Articular chondrocyte of knee joint (primary cell): ENCODE measurements around the gene PPP2R3C. TPM values are rescaled to one million over a fixed set of nuclear protein-coding genes. Genes with fewer than 3 reads are reported as not detected.

ENCODE experiments used
- total RNA-seq: library from RNA; depleted of rRNA; stranded (reverse); fragments of >200 nt; gene quantifications from 2 replicates; pipeline ENCODE4 v1.2.3, GENCODE V29; 2012

Gene PPP2R3C
- total RNA-seq: 56.9 and 59.3 TPM in 2 replicates

GRCh38 chr14:35121887-35122695 is at the start of gene PPP2R3C, which contains the start of gene PRORP:
PPP2R3C (minus strand) TSS chr14:35121990; CDS start chr14:35121959, 31 bp downstream.
PRORP (plus strand) TSS chr14:35122552; CDS start chr14:35123246, 694 bp downstream.

GRCh38 chr14:35046048-35046750 is 75.6 kb downstream of the PPP2R3C start, which contains the start of gene FAM177A1:
FAM177A1 (plus strand) TSS chr14:35046272; CDS start chr14:35046464, 192 bp downstream.

Other genes starting within 250 kb of the PPP2R3C start
- gene BAZ1A, start 246.6 kb downstream of the PPP2R3C start, total RNA-seq: 31.2 and 32.1 TPM in 2 replicates
- 89.1 and 94.7 TPM in 2 replicates for gene SRP54, start 139.0 kb downstream of the PPP2R3C start, total RNA-seq
- gene FAM177A1, start 75.7 kb downstream of the PPP2R3C start, total RNA-seq: 41.1 and 41.3 TPM in 2 replicates
- 40.2 and 44.6 TPM in 2 replicates for gene PRORP, start 562 bp upstream of the PPP2R3C start, total RNA-seq
- gene PSMA6, start 170.4 kb upstream of the PPP2R3C start, total RNA-seq: 193 and 194 TPM in 2 replicates